ENCODE measurements around the gene SCN8A. TPM values are rescaled to one million over a fixed set of nuclear protein-coding genes. Genes with fewer than 3 reads are reported as not detected.

The SCN8A gene
- polyA plus RNA-seq, 1 experiment = 19.6 TPM

GRCh38 chr12:51740536-51740935, 149.5 kb downstream of the SCN8A start:
- Histone ChIP-seq H3K4me3 (ENCODE audit: low read depth, low read length) (no peak overlapping the region), H3K36me3 (ENCODE audit: control insufficient read depth, insufficient read depth, low read length) (peaks cover 3% of the 10 kb centered on the region; the same call in 1 of the 2 replicates), H3K27me3 (ENCODE audit: control insufficient read depth, insufficient read depth, low read length) (no peaks in the 10 kb centered on the region)
- ChIA-PET CTCF (interaction anchor here (0.6 to 1.9 kb wide), 3 partner anchors 13 to 206 kb away, joined by 3 to 4 read pairs (median 4); no protein-coding TSS in a partner anchor), POLR2A (no interaction called here)
- DNase-seq (ENCODE audit: low read depth) = no peak
- TF ChIP-seq CTCF (IDR thresholded peaks at IDR 0.05; ENCODE audit: insufficient read depth, low read depth, low read length) = no peak

- Histone ChIP-seq H3K4me3 (ENCODE audit: low read depth, low read length) (no peak overlapping the region), H3K36me3 (ENCODE audit: control insufficient read depth, insufficient read depth, low read length) (peaks cover 8% of the 10 kb centered on the region), H3K27me3 (ENCODE audit: control insufficient read depth, insufficient read depth, low read length) (no peaks in the 10 kb centered on the region)
- TF ChIP-seq CTCF (IDR thresholded peaks at IDR 0.05; ENCODE audit: insufficient read depth, low read depth, low read length) = no peak
- ChIA-PET CTCF (no interaction called here), POLR2A (no interaction called here)
- no peak for DNase-seq (ENCODE audit: low read depth)
Measured at GRCh38 chr12:51744235-51744634, 153.2 kb downstream of the SCN8A start.

- Histone ChIP-seq H3K27me3 (ENCODE audit: control insufficient read depth, insufficient read depth, low read length) (no peaks in the 10 kb centered on the region), H3K4me3 (ENCODE audit: low read depth, low read length) (no peak overlapping the region), H3K36me3 (ENCODE audit: control insufficient read depth, insufficient read depth, low read length) (peaks cover 8% of the 10 kb centered on the region)
- TF ChIP-seq CTCF (IDR thresholded peaks at IDR 0.05; ENCODE audit: insufficient read depth, low read depth, low read length) = no peak
- ChIA-PET POLR2A (no interaction called here), CTCF (no interaction called here)
- DNase-seq (ENCODE audit: low read depth) = no peak
Measured at GRCh38 chr12:51744957-51745356, 153.9 kb downstream of the SCN8A start.

- POLR2A ChIA-PET = no interaction called here
- DNase-seq (ENCODE audit: low read depth) = no peak
- H3K27me3 ChIP-seq (ENCODE audit: control insufficient read depth, insufficient read depth, low read length) = no peaks in the 10 kb centered on the region
- TF ChIP-seq CTCF (IDR thresholded peaks at IDR 0.05; ENCODE audit: insufficient read depth, low read depth, low read length) = no peak
- H3K4me3 ChIP-seq (ENCODE audit: low read depth, low read length) = no peak overlapping the region
- CTCF ChIA-PET = no interaction called here
- H3K36me3 ChIP-seq (ENCODE audit: control insufficient read depth, insufficient read depth, low read length) = peaks cover 10% of the 10 kb centered on the region
Measured at GRCh38 chr12:51746416-51746815, 155.4 kb downstream of the SCN8A start.

GRCh38 chr12:51748235-51748634, 157.2 kb downstream of the SCN8A start:
- ChIA-PET POLR2A (no interaction called here), CTCF (no interaction called here)
- H3K36me3 ChIP-seq (ENCODE audit: control insufficient read depth, insufficient read depth, low read length) = peaks cover 11% of the 10 kb centered on the region
- no peak for TF ChIP-seq CTCF (IDR thresholded peaks at IDR 0.05; ENCODE audit: insufficient read depth, low read depth, low read length)
- H3K4me3 ChIP-seq (ENCODE audit: low read depth, low read length) = no peak overlapping the region
- H3K27me3 ChIP-seq (ENCODE audit: control insufficient read depth, insufficient read depth, low read length) = no peaks in the 10 kb centered on the region
- no peak for DNase-seq (ENCODE audit: low read depth)

Measured in BJ (cell line).